Endothelial cell of umbilical vein (primary cell): Measurements from ENCODE around the gene MUC3A. TPM values are rescaled to one million over a fixed set of nuclear protein-coding genes. Genes with fewer than 3 reads are reported as not detected.

Source experiments
- BruUV-seq: library from RNA; stranded (reverse); fragments of 400-500 nt; replicated peaks from 2 replicates; lab custom pipeline; 2021; lab: Mats Ljungman, UMichigan
- CTCF ChIA-PET: fragments of 300-600, 350-600 bp; sonication (Branson Sonifier 250); formaldehyde crosslinking; loops from one replicate; lab custom pipeline; 2021; ENCODE audit warnings: antibody characterized with exemption, inconsistent platforms; lab: Charles Lee
- POLR2A ChIA-PET: fragments of 300-600, 350-600 bp; sonication (Branson Sonifier 250); formaldehyde crosslinking; loops from one replicate; lab custom pipeline; 2021; ENCODE audit warnings: antibody characterized with exemption, inconsistent platforms; lab: Charles Lee
- DNase-seq: peaks from one replicate; pipeline ENCODE4 v3.0.0-alpha.2; 2011; ENCODE audit warnings: low read depth, low spot score
- FAIRE-seq: peaks from 2 replicates; lab custom pipeline; 2011; peaks lifted over from hg19 to GRCh38; lab: Jason Lieb, UNC
- H2AFZ ChIP-seq: 2 replicates; pipeline ENCODE4 v1.6.0; 2012; ENCODE audit warnings: low read depth, low read length, control low read depth, inconsistent platforms
- H3K27ac ChIP-seq: 2 replicates; pipeline ENCODE4 v1.5.1; 2011; ENCODE audit warnings: low read depth, mild to moderate bottlenecking, control low read depth, low read length, moderate library complexity; ENCODE audit not compliant: insufficient read depth
- H3K27me3 ChIP-seq, 2 experiments: 2 replicates each; pipeline versions ENCODE4 v1.6.0 to v1.6.1; 2011; ENCODE audit warnings: low read length in 2 of 2, mixed read lengths in 1 of 2; ENCODE audit not compliant: control insufficient read depth in 2 of 2, insufficient read depth in 2 of 2
- H3K36me3 ChIP-seq, 2 experiments: 2 replicates in 1 of 2; 3 replicates in 1 of 2; pipeline ENCODE4 v1.5.1; 2011; ENCODE audit warnings: low read length in 2 of 2, mild to moderate bottlenecking in 1 of 2, moderate library complexity in 1 of 2; ENCODE audit not compliant: control insufficient read depth in 2 of 2, insufficient read depth in 2 of 2; ENCODE audit errors: extremely low read depth in 1 of 2
- H3K4me1 ChIP-seq: 3 replicates; pipeline ENCODE4 v1.5.1; 2011; ENCODE audit warnings: mild to moderate bottlenecking, low read length; ENCODE audit not compliant: control insufficient read depth, insufficient read depth; ENCODE audit errors: extremely low read depth
- H3K4me2 ChIP-seq: 2 replicates; pipeline ENCODE4 v1.6.1; 2011; ENCODE audit warnings: low read length, control low read depth, mixed read lengths; ENCODE audit not compliant: insufficient read depth
- H3K4me3 ChIP-seq, 3 experiments: fragments of 200-600 bp in 1 of 3; sonication (generic), shearing (Covaris generic) in 1 of 3; replicated peaks in 1 of 3; 2 replicates each; pipeline ENCODE4 v1.5.1; 2011 to 2016; ENCODE audit warnings: control low read depth in 3 of 3, low read length in 3 of 3, mild to moderate bottlenecking in 2 of 3, inconsistent platforms in 1 of 3, low read depth in 1 of 3, moderate library complexity in 1 of 3; ENCODE audit not compliant: insufficient read depth in 1 of 3
- H3K79me2 ChIP-seq: 2 replicates; pipeline ENCODE4 v1.6.0; 2012; ENCODE audit warnings: low read length, inconsistent platforms; ENCODE audit not compliant: control insufficient read depth, insufficient read depth
- H3K9ac ChIP-seq: replicated peaks from 2 replicates; pipeline ENCODE3; 2011; ENCODE audit warnings: low read length, control low read depth; ENCODE audit not compliant: insufficient read depth; ENCODE audit errors: extremely low read depth
- H3K9me1 ChIP-seq: replicated peaks from 3 replicates; pipeline ENCODE4 v1.6.0; 2011; ENCODE audit warnings: mild to moderate bottlenecking, low read length; ENCODE audit not compliant: control insufficient read depth, insufficient read depth; ENCODE audit errors: extremely low read depth
- H3K9me3 ChIP-seq: replicated peaks from 2 replicates; pipeline ENCODE4 v1.5.1; 2012; ENCODE audit warnings: low read length, inconsistent platforms; ENCODE audit not compliant: control insufficient read depth, insufficient read depth
- H4K20me1 ChIP-seq: replicated peaks from 2 replicates; pipeline ENCODE3; 2011; ENCODE audit warnings: mild to moderate bottlenecking, low read length; ENCODE audit not compliant: control insufficient read depth, insufficient read depth; ENCODE audit errors: extremely low read depth
- CTCF ChIP-seq, 2 donors: IDR thresholded peaks; 1 replicate in 1 of 2; 2 replicates in 1 of 2; pipeline ENCODE4 v1.5.1; 2011; ENCODE audit warnings: low read length in 2 of 2, mild to moderate bottlenecking in 2 of 2, moderate library complexity in 2 of 2, control low read depth in 1 of 2, inconsistent platforms in 1 of 2, low read depth in 1 of 2; ENCODE audit not compliant: insufficient read depth in 1 of 2; ENCODE audit errors: extremely low read depth in 1 of 2
- EZH2 ChIP-seq: IDR thresholded peaks from 2 replicates; pipeline ENCODE4 v1.6.1; 2012; ENCODE audit warnings: borderline replicate concordance, low read depth, mild to moderate bottlenecking, moderate library complexity, low read length, inconsistent platforms; ENCODE audit not compliant: severe bottlenecking
- FOS ChIP-seq: IDR thresholded peaks from 2 replicates; pipeline ENCODE4 v1.6.1; 2011; ENCODE audit warnings: mild to moderate bottlenecking, low read length, moderate library complexity, borderline replicate concordance; ENCODE audit not compliant: insufficient read depth
- GATA2 ChIP-seq: IDR thresholded peaks from 2 replicates; pipeline ENCODE4 v1.7.0; 2011; ENCODE audit warnings: low read depth, mild to moderate bottlenecking, moderate library complexity, mixed read lengths, low read length; ENCODE audit not compliant: insufficient read length, insufficient read depth
- JUN ChIP-seq: IDR thresholded peaks from 2 replicates; pipeline ENCODE4 v1.6.1; 2011; ENCODE audit warnings: borderline replicate concordance, low read depth; ENCODE audit not compliant: insufficient read length, insufficient read depth
- MYC ChIP-seq: IDR thresholded peaks from one replicate; pipeline ENCODE4 v1.6.1; 2011; ENCODE audit warnings: mild to moderate bottlenecking, low read depth, low read length
- POLR2A ChIP-seq: IDR thresholded peaks from 2 replicates; pipeline ENCODE4 v1.6.1; 2012; ENCODE audit warnings: low read depth, mild to moderate bottlenecking, control low read depth, low read length
- POLR2AphosphoS5 ChIP-seq: IDR thresholded peaks from 2 replicates; pipeline ENCODE4 v1.6.1; 2012; ENCODE audit warnings: low read depth, mild to moderate bottlenecking, control low read depth, low read length, moderate library complexity; ENCODE audit not compliant: insufficient read depth
- dilution Hi-C: fragments of 300-500 bp; cut with MboI; formaldehyde crosslinking; loops from one replicate; pipeline ENCODE4 v1.15.0; 2019; ENCODE audit warnings: low sequenced_read_pairs; ENCODE audit not compliant: extremely low pct_ligation_motif_present
- intact Hi-C: fragments of 100-400 bp; cut with micrococcal nuclease; formaldehyde crosslinking; loops from one replicate; pipeline ENCODE4 v1.10.0; 2022
- polyA plus RNA-seq, 4 experiments: library from polyadenylated mRNA; depleted of rRNA in 3 of 4; stranded (reverse) in 3 of 4; unstranded in 1 of 4; fragments of >200 nt; gene quantifications; 2 replicates each; pipeline versions ENCODE4 v1.2.1 to v1.2.3, GENCODE V29; 2011 to 2012; ENCODE audit warnings: missing spikeins in 1 of 4
- total RNA-seq: library from RNA; stranded (reverse); gene quantifications from 2 replicates; pipeline ENCODE4 v1.2.3, GENCODE V29; 2021
- TF ChIP-seq, protein P1 (sequence below): IDR thresholded peaks from 2 replicates; pipeline ENCODE4 v1.6.1; 2011; ENCODE audit not compliant: insufficient read depth, insufficient read length

MUC3A gene
- total and polyA plus RNA-seq, 2 donors (not counting 3 experiments of a cell fraction or from before 2014, with no cell fraction given), result not detected

DNA sequence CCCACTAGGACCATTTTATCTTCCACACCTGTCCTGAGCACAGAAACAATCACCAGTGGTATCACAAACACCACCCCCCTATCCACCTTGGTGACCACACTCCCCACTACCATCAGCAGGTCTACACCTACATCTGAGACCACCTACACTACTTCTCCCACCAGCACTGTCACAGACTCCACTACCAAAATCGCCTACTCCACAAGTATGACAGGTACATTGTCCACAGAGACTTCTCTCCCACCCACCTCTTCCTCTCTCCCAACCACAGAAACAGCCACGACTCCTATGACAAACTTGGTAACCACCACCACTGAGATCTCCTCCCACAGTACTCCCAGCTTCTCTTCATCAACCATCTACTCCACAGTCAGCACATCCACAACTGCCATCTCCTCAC lies 3.3 kb downstream of the MUC3A start:
- DNase-seq (no peak), FAIRE-seq (no peak)
- no peaks in the 10 kb centered on the region for H3K9me1 ChIP-seq
- H2AFZ ChIP-seq, result no peak overlapping the region
- ChIA-PET CTCF (no interaction called here), POLR2A (no interaction called here)
- TF ChIP-seq GATA2 (no peak), MYC (no peak), EZH2 (no peak), JUN (no peak), FOS (no peak), CTCF (IDR thresholded peaks at IDR 0.05; ENCODE audit: extremely low read depth in 1 of 2, insufficient read depth in 1 of 2, low read depth in 1 of 2, low read length in 2 of 2) (no peak), POLR2A (no peak), POLR2AphosphoS5 (no peak)
- TF ChIP-seq, protein P1, sequence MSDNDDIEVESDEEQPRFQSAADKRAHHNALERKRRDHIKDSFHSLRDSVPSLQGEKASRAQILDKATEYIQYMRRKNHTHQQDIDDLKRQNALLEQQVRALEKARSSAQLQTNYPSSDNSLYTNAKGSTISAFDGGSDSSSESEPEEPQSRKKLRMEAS, result no peak
- intact Hi-C loops, result no loop called here
- no peak overlapping the region for H3K27ac ChIP-seq
- dilution Hi-C loops, result no loop called here
- H3K4me2 ChIP-seq, result no peak overlapping the region
- H3K27me3 ChIP-seq, result peaks cover 0 to 8% of the 10 kb centered on the region in 2 experiments
- H3K79me2 ChIP-seq, result no peaks in the 10 kb centered on the region
- no peaks in the 10 kb centered on the region for H3K9me3 ChIP-seq
- no peak overlapping the region for H3K9ac ChIP-seq
- no TSS peak for BruUV-seq
- H4K20me1 ChIP-seq, result no peaks in the 10 kb centered on the region
- no peaks in the 10 kb centered on the region for H3K36me3 ChIP-seq
- no peak overlapping the region for H3K4me3 ChIP-seq
- H3K4me1 ChIP-seq, result no peaks in the 10 kb centered on the region
